HG03196 (cell line): ENCODE measurements around the gene USP21.

Experiments
- ATAC-seq: cut with Tn5 transposase; IDR thresholded peaks from one replicate; pipeline ENCODE4 v1.9.1; 2021; ENCODE audit not compliant: unreplicated experiment

Gene USP21

DNA sequence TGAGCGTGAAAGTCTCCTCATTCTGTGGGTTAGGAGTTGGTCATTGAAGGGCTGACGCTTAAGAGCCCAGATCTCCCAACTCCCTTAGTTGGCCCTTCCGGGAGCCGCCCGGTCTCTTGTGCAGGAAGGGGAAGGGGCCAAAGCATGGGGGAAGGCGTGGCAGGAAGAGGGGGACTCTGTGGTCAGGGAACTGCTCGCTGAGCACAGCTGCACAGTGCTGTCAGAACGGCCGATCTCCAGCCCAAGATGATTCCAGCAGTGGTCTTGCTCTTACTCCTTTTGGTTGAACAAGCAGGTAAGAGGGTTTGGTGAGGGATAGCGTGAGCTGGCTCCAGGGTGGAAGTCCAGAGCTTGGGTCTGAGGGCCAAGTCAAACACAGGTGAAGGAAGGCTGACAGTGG is 55.8 kb downstream of the USP21 start, which contains the start of gene FCER1G:
FCER1G (plus strand) TSS at position 220 of the 400 bp plus-strand sequence; CDS start at position 247, 27 bp downstream.
- ATAC-seq, result no peak
